HEK293 (cell line): ENCODE results near the gene COPG1.
A peak's percentile ranks its signal among the peaks of the same experiment; 100 is the strongest.
"Not testable (repeated sequence)": the region's sequence is repeated elsewhere in the genome, so short reads cannot be mapped to it uniquely, and the experiment has no call there.

ENCODE experiments used
- CTCF ChIA-PET: fragments of 350-600 bp; formaldehyde crosslinking; extraction: SDS; loops from one replicate; lab custom pipeline; 2021; ENCODE audit warnings: antibody characterized with exemption; lab: Yijun Ruan, JAX
- POLR2A ChIA-PET: fragments of 300-600 bp; formaldehyde crosslinking; extraction: SDS; loops from one replicate; lab custom pipeline; 2020; ENCODE audit warnings: antibody characterized with exemption, inconsistent platforms; lab: Yijun Ruan, JAX
- H3K27ac ChIP-seq: fragments of 200-500 bp; sonication (Bioruptor generic); 2 replicates; pipeline ENCODE4 v1.5.1; 2014; ENCODE audit warnings: low read depth, low read length, control low read depth, inconsistent platforms; ENCODE audit errors: extremely low read depth
- H3K36me3 ChIP-seq, 2 experiments: fragments of 200-500 bp in 1 of 2; sonication (Bioruptor generic) in 1 of 2; 1 replicate in 1 of 2; 2 replicates in 1 of 2; pipeline ENCODE4 v1.5.1; 2014 to 2017; ENCODE audit warnings: inconsistent platforms in 2 of 2, low read length in 2 of 2; ENCODE audit not compliant: control insufficient read depth in 2 of 2, insufficient read depth in 1 of 2
- H3K4me1 ChIP-seq: fragments of 200-500 bp; sonication (Bioruptor generic); 2 replicates; pipeline ENCODE4 v1.5.1; 2014; ENCODE audit warnings: mild to moderate bottlenecking, low read length, inconsistent platforms; ENCODE audit not compliant: control insufficient read depth, insufficient read depth
- H3K4me3 ChIP-seq: 2 replicates; pipeline ENCODE4 v1.5.1; 2011; ENCODE audit warnings: low read depth, mild to moderate bottlenecking, control low read depth, low read length, moderate library complexity
- H3K9me3 ChIP-seq: fragments of 200-500 bp; sonication (Bioruptor generic); 2 replicates; pipeline ENCODE4 v1.5.1; 2014; ENCODE audit warnings: low read depth, low read length, inconsistent platforms; ENCODE audit not compliant: control insufficient read depth, insufficient read depth
- BCL11A ChIP-seq: fragments of 450-650 bp; formaldehyde crosslinking; IDR thresholded peaks from 2 replicates; pipeline ENCODE4 v1.5.1; 2016; ENCODE audit warnings: low read depth, missing biosample characterization, missing genetic modification characterization
- HOXD13 ChIP-seq: sonication (generic); formaldehyde crosslinking; IDR thresholded peaks from 2 replicates; pipeline ENCODE4 v1.8.0; 2022; ENCODE audit warnings: missing genetic modification reagents, borderline replicate concordance
- PRDM1 ChIP-seq: fragments of 450-650 bp; formaldehyde crosslinking; IDR thresholded peaks from 2 replicates; pipeline ENCODE4; 2016; ENCODE audit warnings: missing biosample characterization, missing genetic modification characterization
- SCRT1 ChIP-seq: fragments of 450-650 bp; formaldehyde crosslinking; IDR thresholded peaks from 2 replicates; pipeline ENCODE4 v1.5.1; 2016; ENCODE audit warnings: missing biosample characterization, missing genetic modification characterization, borderline replicate concordance
- ZBTB21 ChIP-seq: fragments of 450-650 bp; formaldehyde crosslinking; IDR thresholded peaks from 2 replicates; pipeline ENCODE4 v1.5.1; 2017; ENCODE audit warnings: missing biosample characterization, missing genetic modification characterization
- ZBTB48 ChIP-seq: fragments of 450-650 bp; formaldehyde crosslinking; IDR thresholded peaks from 2 replicates; pipeline ENCODE4 v1.5.1; 2016; ENCODE audit warnings: missing biosample characterization, missing genetic modification characterization
- ZIC2 ChIP-seq: fragments of 450-650 bp; formaldehyde crosslinking; IDR thresholded peaks from 2 replicates; pipeline ENCODE4 v1.5.1; 2016; ENCODE audit warnings: missing biosample characterization, missing genetic modification characterization
- ZNF311 ChIP-seq: fragments of 450-650 bp; formaldehyde crosslinking; IDR thresholded peaks from 2 replicates; pipeline ENCODE4 v1.5.1; 2017; ENCODE audit warnings: missing biosample characterization, missing genetic modification characterization, borderline replicate concordance
- ZNF366 ChIP-seq: fragments of 450-650 bp; formaldehyde crosslinking; conservative IDR thresholded peaks from 2 replicates; pipeline ENCODE4 v1.5.1; 2016; ENCODE audit warnings: missing biosample characterization, missing genetic modification characterization
- ZNF391 ChIP-seq: fragments of 450-650 bp; formaldehyde crosslinking; IDR thresholded peaks from 2 replicates; pipeline ENCODE4 v1.5.1; 2016; ENCODE audit warnings: low read depth, missing biosample characterization, missing genetic modification characterization, borderline replicate concordance
- ZNF433 ChIP-seq: fragments of 450-650 bp; formaldehyde crosslinking; IDR thresholded peaks from 2 replicates; pipeline ENCODE4 v1.5.1; 2016; ENCODE audit warnings: missing biosample characterization, missing genetic modification characterization, low read depth
- ZNF600 ChIP-seq: fragments of 450-650 bp; formaldehyde crosslinking; IDR thresholded peaks from 2 replicates; pipeline ENCODE4 v1.5.1; 2016; ENCODE audit warnings: missing biosample characterization, missing genetic modification characterization
- ZNF658 ChIP-seq: fragments of 450-650 bp; formaldehyde crosslinking; IDR thresholded peaks from 2 replicates; pipeline ENCODE4; 2016; ENCODE audit warnings: missing biosample characterization, missing genetic modification characterization
- ZNF701 ChIP-seq: fragments of 450-650 bp; formaldehyde crosslinking; IDR thresholded peaks from 2 replicates; pipeline ENCODE4 v1.5.1; 2016; ENCODE audit warnings: missing biosample characterization, missing genetic modification characterization
- TF ChIP-seq, protein P1 (sequence below): fragments of 450-650 bp; formaldehyde crosslinking; IDR thresholded peaks from 2 replicates; pipeline ENCODE4 v1.5.1; 2016; ENCODE audit warnings: missing biosample characterization, missing genetic modification characterization
- TF ChIP-seq, protein P2 (sequence below): fragments of 450-650 bp; formaldehyde crosslinking; IDR thresholded peaks from 2 replicates; pipeline ENCODE4 v1.5.1; 2016; ENCODE audit warnings: missing biosample characterization, missing genetic modification characterization
- TF ChIP-seq, protein P3 (sequence below): fragments of 450-650 bp; formaldehyde crosslinking; IDR thresholded peaks from 2 replicates; pipeline ENCODE4 v1.5.1; 2016; ENCODE audit warnings: missing biosample characterization, missing genetic modification characterization
- TF ChIP-seq, protein P4 (sequence below): fragments of 450-650 bp; formaldehyde crosslinking; IDR thresholded peaks from 2 replicates; pipeline ENCODE4 v1.5.1; 2017; ENCODE audit warnings: missing biosample characterization, missing genetic modification characterization
- TF ChIP-seq, protein P5 (sequence below): fragments of 450-650 bp; formaldehyde crosslinking; optimal IDR thresholded peaks from 2 replicates; pipeline ENCODE3; 2016; ENCODE audit warnings: missing biosample characterization, mild to moderate bottlenecking, missing genetic modification characterization
- TF ChIP-seq, protein P6 (sequence below): fragments of 450-650 bp; formaldehyde crosslinking; IDR thresholded peaks from 2 replicates; pipeline ENCODE4 v1.5.1; 2016; ENCODE audit warnings: missing biosample characterization, missing genetic modification characterization

Gene COPG1

DNA sequence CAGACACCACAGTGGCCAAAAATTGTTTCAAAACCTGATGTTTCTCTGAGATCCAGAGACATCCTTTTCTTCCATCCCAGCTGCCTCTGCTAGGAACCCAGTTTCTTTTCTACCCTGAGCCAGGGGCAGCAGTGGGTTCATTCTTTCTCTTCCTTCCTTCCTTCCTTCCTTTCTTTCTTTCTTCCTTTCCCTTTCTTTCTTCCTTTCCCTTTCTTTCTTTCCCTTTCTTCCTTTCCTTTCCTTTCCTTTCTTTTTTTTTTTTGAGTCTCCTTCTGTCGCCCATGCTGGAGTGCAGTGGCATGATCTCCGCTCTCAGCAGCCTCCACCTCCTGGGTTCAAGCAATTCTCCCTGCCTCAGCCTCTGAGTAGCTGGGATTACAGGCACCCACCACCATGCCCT lies 30.7 kb upstream of the COPG1 start:
- H3K27ac ChIP-seq, result no peak overlapping the region
- no peaks in the 10 kb centered on the region for H3K36me3 ChIP-seq
- H3K9me3 ChIP-seq, result no peaks in the 10 kb centered on the region
- no peaks in the 10 kb centered on the region for H3K4me1 ChIP-seq
- CTCF ChIA-PET, result interaction anchor here (0.7 kb wide), 1 partner anchor 104 kb away, joined by 3 read pairs; no protein-coding TSS in a partner anchor
- TF ChIP-seq HOXD13 (CRISPR knock-in tag), result no peak
- no peak for TF ChIP-seq ZBTB21
- TF ChIP-seq, protein P1, sequence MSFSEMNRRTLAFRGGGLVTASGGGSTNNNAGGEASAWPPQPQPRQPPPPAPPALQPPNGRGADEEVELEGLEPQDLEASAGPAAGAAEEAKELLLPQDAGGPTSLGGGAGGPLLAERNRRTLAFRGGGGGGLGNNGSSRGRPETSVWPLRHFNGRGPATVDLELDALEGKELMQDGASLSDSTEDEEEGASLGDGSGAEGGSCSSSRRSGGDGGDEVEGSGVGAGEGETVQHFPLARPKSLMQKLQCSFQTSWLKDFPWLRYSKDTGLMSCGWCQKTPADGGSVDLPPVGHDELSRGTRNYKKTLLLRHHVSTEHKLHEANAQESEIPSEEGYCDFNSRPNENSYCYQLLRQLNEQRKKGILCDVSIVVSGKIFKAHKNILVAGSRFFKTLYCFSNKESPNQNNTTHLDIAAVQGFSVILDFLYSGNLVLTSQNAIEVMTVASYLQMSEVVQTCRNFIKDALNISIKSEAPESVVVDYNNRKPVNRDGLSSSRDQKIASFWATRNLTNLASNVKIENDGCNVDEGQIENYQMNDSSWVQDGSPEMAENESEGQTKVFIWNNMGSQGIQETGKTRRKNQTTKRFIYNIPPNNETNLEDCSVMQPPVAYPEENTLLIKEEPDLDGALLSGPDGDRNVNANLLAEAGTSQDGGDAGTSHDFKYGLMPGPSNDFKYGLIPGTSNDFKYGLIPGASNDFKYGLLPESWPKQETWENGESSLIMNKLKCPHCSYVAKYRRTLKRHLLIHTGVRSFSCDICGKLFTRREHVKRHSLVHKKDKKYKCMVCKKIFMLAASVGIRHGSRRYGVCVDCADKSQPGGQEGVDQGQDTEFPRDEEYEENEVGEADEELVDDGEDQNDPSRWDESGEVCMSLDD, result no peak
- TF ChIP-seq ZNF433 (tag by site-specific recombination), result no peak
- TF ChIP-seq PRDM1 (tag by site-specific recombination), result peak; percentile 100
- TF ChIP-seq, protein P2, sequence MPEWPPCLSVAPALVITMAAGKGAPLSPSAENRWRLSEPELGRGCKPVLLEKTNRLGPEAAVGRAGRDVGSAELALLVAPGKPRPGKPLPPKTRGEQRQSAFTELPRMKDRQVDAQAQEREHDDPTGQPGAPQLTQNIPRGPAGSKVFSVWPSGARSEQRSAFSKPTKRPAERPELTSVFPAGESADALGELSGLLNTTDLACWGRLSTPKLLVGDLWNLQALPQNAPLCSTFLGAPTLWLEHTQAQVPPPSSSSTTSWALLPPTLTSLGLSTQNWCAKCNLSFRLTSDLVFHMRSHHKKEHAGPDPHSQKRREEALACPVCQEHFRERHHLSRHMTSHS (tag by site-specific recombination), result no peak
- no peak for TF ChIP-seq ZNF311
- peak; percentile 60 for TF ChIP-seq ZNF366 (tag by site-specific recombination)
- TF ChIP-seq BCL11A (tag by site-specific recombination), result no peak
- TF ChIP-seq ZNF701 (tag by site-specific recombination), result no peak
- no peak for TF ChIP-seq ZBTB48 (tag by site-specific recombination)
- TF ChIP-seq, all 188 proteins: peak for 2
- POLR2A ChIA-PET, result no interaction called here
- no peak overlapping the region for H3K4me3 ChIP-seq

DNA sequence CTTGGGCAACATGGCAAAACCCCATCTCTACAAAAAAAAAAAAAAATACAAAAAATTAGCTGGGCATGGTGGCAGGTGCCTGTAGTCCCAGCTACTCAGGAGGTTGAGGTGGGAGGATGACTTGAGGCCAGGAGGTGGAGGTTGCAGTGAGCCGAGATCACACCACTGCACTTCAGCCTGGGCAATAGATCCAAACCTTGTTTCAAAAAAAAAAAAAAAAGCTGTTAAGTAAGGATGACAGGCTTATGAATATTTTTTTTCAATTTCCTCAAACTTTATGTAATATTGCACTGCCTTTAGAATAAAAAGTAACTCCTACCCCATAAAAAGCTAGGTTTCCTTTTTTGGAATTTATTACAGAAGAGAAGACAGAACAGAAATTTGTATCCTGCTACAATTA lies 25.0 kb upstream of the COPG1 start:
- POLR2A ChIA-PET, result interaction anchor here (0.6 to 0.7 kb wide), 4 partner anchors 13 to 274 kb away, joined by 3 to 5 read pairs (median 4); a partner anchor contains a TSS
- H3K4me3 ChIP-seq, H3K27ac ChIP-seq, H3K4me1 ChIP-seq, H3K36me3 ChIP-seq, H3K9me3 ChIP-seq: not testable (repeated sequence)
- TF ChIP-seq, protein P3, sequence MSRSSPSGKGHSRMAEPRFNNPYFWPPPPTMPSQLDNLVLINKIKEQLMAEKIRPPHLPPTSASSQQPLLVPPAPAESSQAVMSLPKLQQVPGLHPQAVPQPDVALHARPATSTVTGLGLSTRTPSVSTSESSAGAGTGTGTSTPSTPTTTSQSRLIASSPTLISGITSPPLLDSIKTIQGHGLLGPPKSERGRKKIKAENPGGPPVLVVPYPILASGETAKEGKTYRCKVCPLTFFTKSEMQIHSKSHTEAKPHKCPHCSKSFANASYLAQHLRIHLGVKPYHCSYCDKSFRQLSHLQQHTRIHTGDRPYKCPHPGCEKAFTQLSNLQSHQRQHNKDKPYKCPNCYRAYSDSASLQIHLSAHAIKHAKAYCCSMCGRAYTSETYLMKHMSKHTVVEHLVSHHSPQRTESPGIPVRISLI (tag by site-specific recombination), result peak; percentile 74
- CTCF ChIA-PET, result interaction anchor here (0.6 to 4.7 kb wide), 6 partner anchors 12 to 254 kb away, joined by 3 to 29 read pairs (median 5); no protein-coding TSS in a partner anchor

DNA sequence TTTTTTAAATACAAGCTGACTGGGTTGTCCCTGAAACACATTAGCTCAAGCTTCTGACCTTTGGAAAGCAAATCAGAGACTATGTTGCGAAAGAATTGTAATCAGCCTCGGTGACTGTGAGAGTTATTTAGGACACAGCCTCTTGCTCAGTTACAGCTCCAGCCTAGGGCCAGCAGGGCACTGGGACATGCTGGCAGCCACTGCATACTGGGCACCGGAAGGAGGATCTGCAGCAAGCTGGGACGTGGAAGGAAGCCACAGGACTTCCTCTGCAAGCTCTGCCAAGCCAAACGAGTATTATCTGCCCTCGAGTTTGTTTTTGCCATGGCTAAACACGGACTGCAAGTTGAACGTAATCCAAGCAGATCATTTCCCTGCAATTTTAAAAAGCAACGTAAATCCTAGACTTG lies 24.4 kb upstream of the COPG1 start:
- Histone ChIP-seq H3K4me3 (no peak overlapping the region), H3K4me1 (no peaks in the 10 kb centered on the region), H3K9me3 (no peaks in the 10 kb centered on the region), H3K27ac (no peak overlapping the region), H3K36me3 (no peaks in the 10 kb centered on the region)
- CTCF ChIA-PET, result interaction anchor here (0.6 to 4.7 kb wide), 5 partner anchors 11 to 254 kb away, joined by 3 to 29 read pairs (median 6); no protein-coding TSS in a partner anchor
- POLR2A ChIA-PET, result interaction anchor here (0.6 to 1.5 kb wide), 3 partner anchors 21 to 91 kb away, joined by 3 to 5 read pairs (median 3); a partner anchor contains a TSS
- TF ChIP-seq ZNF658 (tag by site-specific recombination), result no peak
- TF ChIP-seq ZNF391 (tag by site-specific recombination), result no peak
- peak; percentile 62 for TF ChIP-seq ZNF600
- TF ChIP-seq, protein P4, sequence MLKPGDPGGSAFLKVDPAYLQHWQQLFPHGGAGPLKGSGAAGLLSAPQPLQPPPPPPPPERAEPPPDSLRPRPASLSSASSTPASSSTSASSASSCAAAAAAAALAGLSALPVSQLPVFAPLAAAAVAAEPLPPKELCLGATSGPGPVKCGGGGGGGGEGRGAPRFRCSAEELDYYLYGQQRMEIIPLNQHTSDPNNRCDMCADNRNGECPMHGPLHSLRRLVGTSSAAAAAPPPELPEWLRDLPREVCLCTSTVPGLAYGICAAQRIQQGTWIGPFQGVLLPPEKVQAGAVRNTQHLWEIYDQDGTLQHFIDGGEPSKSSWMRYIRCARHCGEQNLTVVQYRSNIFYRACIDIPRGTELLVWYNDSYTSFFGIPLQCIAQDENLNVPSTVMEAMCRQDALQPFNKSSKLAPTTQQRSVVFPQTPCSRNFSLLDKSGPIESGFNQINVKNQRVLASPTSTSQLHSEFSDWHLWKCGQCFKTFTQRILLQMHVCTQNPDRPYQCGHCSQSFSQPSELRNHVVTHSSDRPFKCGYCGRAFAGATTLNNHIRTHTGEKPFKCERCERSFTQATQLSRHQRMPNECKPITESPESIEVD, result no peak
- TF ChIP-seq, protein P5, sequence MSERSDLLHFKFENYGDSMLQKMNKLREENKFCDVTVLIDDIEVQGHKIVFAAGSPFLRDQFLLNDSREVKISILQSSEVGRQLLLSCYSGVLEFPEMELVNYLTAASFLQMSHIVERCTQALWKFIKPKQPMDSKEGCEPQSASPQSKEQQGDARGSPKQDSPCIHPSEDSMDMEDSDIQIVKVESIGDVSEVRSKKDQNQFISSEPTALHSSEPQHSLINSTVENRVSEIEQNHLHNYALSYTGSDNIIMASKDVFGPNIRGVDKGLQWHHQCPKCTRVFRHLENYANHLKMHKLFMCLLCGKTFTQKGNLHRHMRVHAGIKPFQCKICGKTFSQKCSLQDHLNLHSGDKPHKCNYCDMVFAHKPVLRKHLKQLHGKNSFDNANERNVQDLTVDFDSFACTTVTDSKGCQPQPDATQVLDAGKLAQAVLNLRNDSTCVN (tag by site-specific recombination), result no peak
- no peak for TF ChIP-seq SCRT1 (tag by site-specific recombination)
- TF ChIP-seq, protein P6, sequence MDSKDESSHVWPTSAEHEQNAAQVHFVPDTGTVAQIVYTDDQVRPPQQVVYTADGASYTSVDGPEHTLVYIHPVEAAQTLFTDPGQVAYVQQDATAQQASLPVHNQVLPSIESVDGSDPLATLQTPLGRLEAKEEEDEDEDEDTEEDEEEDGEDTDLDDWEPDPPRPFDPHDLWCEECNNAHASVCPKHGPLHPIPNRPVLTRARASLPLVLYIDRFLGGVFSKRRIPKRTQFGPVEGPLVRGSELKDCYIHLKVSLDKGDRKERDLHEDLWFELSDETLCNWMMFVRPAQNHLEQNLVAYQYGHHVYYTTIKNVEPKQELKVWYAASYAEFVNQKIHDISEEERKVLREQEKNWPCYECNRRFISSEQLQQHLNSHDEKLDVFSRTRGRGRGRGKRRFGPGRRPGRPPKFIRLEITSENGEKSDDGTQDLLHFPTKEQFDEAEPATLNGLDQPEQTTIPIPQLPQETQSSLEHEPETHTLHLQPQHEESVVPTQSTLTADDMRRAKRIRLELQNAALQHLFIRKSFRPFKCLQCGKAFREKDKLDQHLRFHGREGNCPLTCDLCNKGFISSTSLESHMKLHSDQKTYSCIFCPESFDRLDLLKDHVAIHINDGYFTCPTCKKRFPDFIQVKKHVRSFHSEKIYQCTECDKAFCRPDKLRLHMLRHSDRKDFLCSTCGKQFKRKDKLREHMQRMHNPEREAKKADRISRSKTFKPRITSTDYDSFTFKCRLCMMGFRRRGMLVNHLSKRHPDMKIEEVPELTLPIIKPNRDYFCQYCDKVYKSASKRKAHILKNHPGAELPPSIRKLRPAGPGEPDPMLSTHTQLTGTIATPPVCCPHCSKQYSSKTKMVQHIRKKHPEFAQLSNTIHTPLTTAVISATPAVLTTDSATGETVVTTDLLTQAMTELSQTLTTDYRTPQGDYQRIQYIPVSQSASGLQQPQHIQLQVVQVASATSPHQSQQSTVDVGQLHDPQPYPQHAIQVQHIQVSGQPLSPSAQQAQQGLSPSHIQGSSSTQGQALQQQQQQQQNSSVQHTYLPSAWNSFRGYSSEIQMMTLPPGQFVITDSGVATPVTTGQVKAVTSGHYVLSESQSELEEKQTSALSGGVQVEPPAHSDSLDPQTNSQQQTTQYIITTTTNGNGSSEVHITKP (tag by site-specific recombination), result 0 out of 2 replicates have a peak, but pooled peaks have one; percentile 12
- peak; percentile 57 for TF ChIP-seq ZIC2 (tag by site-specific recombination)
